GM21447 (cell line): ENCODE data around the gene ABRAXAS1.

Source experiments
- ATAC-seq: cut with Tn5 transposase; IDR thresholded peaks from one replicate; pipeline ENCODE4 v1.9.1; 2021; ENCODE audit not compliant: unreplicated experiment

The ABRAXAS1 gene

GRCh38 chr4:83454686-83455085 is 30.2 kb downstream of the ABRAXAS1 start:
- no peak for ATAC-seq

GRCh38 chr4:83449009-83449408 is 35.9 kb downstream of the ABRAXAS1 start:
- no peak for ATAC-seq

GRCh38 chr4:83440899-83441298 is 44.0 kb downstream of the ABRAXAS1 start:
- no peak for ATAC-seq

GRCh38 chr4:83440148-83440814 is 44.6 kb downstream of the ABRAXAS1 start:
- no peak for ATAC-seq

- no peak for ATAC-seq
These were observed 46.2 kb downstream of the ABRAXAS1 start for GRCh38 chr4:83438719-83439118.

GRCh38 chr4:83436680-83437079 is 48.2 kb downstream of the ABRAXAS1 start:
- no peak for ATAC-seq

- no peak for ATAC-seq
These were observed 53.7 kb downstream of the ABRAXAS1 start for GRCh38 chr4:83431200-83431599.

- no peak for ATAC-seq
These were observed 66.7 kb downstream of the ABRAXAS1 start for GRCh38 chr4:83418211-83418610.

GRCh38 chr4:83417566-83417965 is 67.3 kb downstream of the ABRAXAS1 start:
- ATAC-seq, result no peak

- ATAC-seq, result no peak
These were observed 71.2 kb downstream of the ABRAXAS1 start for GRCh38 chr4:83413676-83414075.
